ENCODE data around the gene DUSP7.

DUSP7 gene

GRCh38 chr3:52013802-52014598, 42.4 kb downstream of the DUSP7 start:
- no peak for TF ChIP-seq CTCF (IDR thresholded peaks at IDR 0.05; ENCODE audit: low read depth, low read length)
- no peak overlapping the region for H3K4me3 ChIP-seq (ENCODE audit: low read depth, low read length)
- DNase-seq (ENCODE audit: low read depth, low spot score): no peak
- in situ Hi-C loops (cut with HindIII; ENCODE audit: low sequenced_read_pairs): no loop called here

- no peak overlapping the region for H3K4me3 ChIP-seq (ENCODE audit: low read depth, low read length)
- TF ChIP-seq CTCF (IDR thresholded peaks at IDR 0.05; ENCODE audit: low read depth, low read length): no peak
- in situ Hi-C loops (cut with HindIII; ENCODE audit: low sequenced_read_pairs): no loop called here
- no peak for DNase-seq (ENCODE audit: low read depth, low spot score)
These were observed 43.7 kb downstream of the DUSP7 start for GRCh38 chr3:52012699-52013098.

GRCh38 chr3:52010431-52010830, 45.9 kb downstream of the DUSP7 start:
- no peak overlapping the region for H3K4me3 ChIP-seq (ENCODE audit: low read depth, low read length)
- no peak for DNase-seq (ENCODE audit: low read depth, low spot score)
- TF ChIP-seq CTCF (IDR thresholded peaks at IDR 0.05; ENCODE audit: low read depth, low read length): no peak
- in situ Hi-C loops (cut with HindIII; ENCODE audit: low sequenced_read_pairs): no loop called here

DNA sequence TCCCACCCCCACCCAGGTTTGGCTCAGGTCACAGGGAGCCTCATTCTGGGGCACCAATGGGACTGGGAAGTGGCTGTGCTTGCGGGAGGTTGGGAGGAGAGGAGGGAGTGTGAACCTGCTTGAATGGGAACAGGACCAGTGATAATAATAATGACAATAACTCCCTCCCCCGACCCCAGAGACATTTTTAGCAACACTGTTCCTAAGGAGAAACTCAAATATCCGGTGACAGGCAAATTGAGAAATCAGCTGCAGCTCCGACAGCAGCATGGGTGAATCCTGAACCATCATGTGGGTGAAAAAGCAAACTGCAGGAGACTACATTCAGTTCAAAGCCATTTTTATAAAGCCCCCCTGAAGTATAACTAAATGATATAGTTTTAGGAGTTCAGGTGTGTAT, 49.1 kb downstream of the DUSP7 start:
- no peak for TF ChIP-seq CTCF (IDR thresholded peaks at IDR 0.05; ENCODE audit: low read depth, low read length)
- in situ Hi-C loops (cut with HindIII; ENCODE audit: low sequenced_read_pairs): no loop called here
- DNase-seq (ENCODE audit: low read depth, low spot score): no peak
- H3K4me3 ChIP-seq (ENCODE audit: low read depth, low read length): no peak overlapping the region

- in situ Hi-C loops (cut with HindIII; ENCODE audit: low sequenced_read_pairs): no loop called here
- no peak for TF ChIP-seq CTCF (IDR thresholded peaks at IDR 0.05; ENCODE audit: low read depth, low read length)
- no peak for DNase-seq (ENCODE audit: low read depth, low spot score)
- no peak overlapping the region for H3K4me3 ChIP-seq (ENCODE audit: low read depth, low read length)
These were observed 49.6 kb downstream of the DUSP7 start for GRCh38 chr3:52006820-52007133.

- no peak overlapping the region for H3K4me3 ChIP-seq (ENCODE audit: low read depth, low read length)
- DNase-seq (ENCODE audit: low read depth, low spot score): no peak
- no peak for TF ChIP-seq CTCF (IDR thresholded peaks at IDR 0.05; ENCODE audit: low read depth, low read length)
- in situ Hi-C loops (cut with HindIII; ENCODE audit: low sequenced_read_pairs): no loop called here
These were observed 50.2 kb downstream of the DUSP7 start for GRCh38 chr3:52006017-52006819.
